Raji (cell line): ENCODE results near the gene BRIX1.

Experiments
- POLR2A ChIP-seq: IDR thresholded peaks from 2 replicates; pipeline ENCODE4 v1.6.1; 2011; ENCODE audit warnings: low read depth, low read length, control low read depth; ENCODE audit not compliant: insufficient read depth

The BRIX1 gene

DNA sequence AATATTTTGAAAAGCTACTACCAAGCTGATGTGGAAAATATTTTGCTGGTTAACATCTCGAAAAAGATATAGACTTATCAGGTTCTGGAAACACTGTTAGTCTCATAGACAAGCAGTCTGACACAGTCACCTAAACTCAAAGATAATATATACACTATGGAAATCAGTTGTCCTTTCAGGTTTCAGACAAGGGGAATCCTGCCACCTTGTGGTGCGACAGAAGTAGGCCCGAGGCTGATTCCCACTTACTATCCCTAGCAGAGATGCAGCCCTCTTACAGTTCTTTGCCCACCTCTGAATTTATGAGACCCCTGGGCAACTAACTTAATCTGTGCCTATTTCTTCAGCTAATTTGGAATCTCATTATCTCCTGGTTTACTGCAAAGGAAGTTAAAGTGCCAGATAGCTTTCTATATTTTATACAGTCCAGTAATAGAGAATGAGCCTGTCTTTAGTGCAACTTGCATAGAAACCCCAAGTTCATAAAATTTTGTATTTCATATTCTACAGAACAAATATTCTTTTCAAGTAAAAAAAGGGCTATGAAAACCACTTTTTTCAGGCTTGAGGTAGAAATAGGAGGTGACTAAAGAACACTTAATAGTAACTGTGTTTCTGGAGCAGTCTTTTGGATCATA, 17.1 kb upstream of the BRIX1 start:
- no peak for TF ChIP-seq POLR2A

GRCh38 chr5:34899066-34899465, 16.4 kb upstream of the BRIX1 start:
- TF ChIP-seq POLR2A: no peak

DNA sequence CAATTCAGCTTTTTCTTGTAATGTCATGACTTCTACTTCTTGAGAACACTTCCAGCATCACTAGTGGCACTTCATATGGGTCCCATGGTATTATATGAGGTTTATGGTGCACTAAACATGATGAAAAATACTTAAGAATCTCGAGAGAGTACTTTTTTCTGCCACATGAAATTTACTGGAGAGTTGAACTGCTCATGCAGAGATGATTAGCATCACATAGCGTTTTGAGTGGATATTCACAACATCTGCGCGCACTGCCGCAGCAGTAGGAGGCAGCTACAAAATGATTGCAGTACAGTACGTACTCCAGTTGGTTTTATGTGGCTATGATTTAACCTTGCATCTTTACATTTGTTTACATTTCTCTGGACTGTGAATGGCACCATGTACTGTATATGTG, 14.9 kb upstream of the BRIX1 start:
- TF ChIP-seq POLR2A: no peak

- no peak for TF ChIP-seq POLR2A
Measured at GRCh38 chr5:34903260-34903659, 12.3 kb upstream of the BRIX1 start.

DNA sequence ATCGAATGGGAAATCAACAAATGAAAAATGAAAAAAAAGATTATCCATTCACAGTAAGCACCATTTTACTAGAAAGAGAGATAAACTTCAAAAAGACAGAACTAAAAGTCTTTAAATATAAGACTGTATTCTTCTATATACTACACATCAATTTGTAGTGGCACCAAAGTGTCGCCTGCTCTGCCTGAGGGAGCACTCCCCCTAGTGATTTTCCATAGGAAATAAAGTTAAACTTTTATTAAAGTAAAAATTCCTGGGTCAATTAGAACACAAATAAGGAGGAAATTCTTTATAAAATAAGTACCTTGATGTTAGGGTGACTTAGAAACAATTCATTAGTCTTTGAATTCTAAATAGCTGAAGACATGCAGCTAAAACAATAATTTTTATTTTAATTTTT, 9.9 kb upstream of the BRIX1 start:
- TF ChIP-seq POLR2A: no peak

- no peak for TF ChIP-seq POLR2A
Measured at GRCh38 chr5:34913072-34913471, 2.4 kb upstream of the BRIX1 start.

DNA sequence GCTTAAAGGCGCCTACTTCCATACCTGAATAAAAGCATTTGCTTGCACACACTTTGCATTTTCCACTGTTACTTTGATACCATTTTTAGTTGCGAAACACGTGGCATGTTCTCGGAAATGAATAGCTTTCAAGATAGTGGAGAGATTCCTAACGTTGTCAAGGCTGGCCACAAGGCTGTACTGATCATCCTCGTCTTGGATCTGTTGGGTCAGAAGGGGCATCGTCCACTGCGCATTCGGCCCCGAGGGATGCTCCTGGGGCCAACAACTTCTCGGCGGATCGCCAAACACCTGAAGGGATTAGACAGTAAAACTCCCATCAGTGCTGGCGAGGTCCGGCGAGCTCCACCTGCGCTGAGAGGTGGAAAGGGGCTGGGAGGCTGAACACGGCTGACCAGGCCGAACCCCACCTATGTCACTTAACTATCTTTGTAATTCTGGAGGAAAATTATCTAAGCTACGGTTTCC, 806 bp upstream of the BRIX1 start:
- no peak for TF ChIP-seq POLR2A

- no peak for TF ChIP-seq POLR2A
Measured at GRCh38 chr5:34915856-34916192, 313 bp downstream of the BRIX1 start.

DNA sequence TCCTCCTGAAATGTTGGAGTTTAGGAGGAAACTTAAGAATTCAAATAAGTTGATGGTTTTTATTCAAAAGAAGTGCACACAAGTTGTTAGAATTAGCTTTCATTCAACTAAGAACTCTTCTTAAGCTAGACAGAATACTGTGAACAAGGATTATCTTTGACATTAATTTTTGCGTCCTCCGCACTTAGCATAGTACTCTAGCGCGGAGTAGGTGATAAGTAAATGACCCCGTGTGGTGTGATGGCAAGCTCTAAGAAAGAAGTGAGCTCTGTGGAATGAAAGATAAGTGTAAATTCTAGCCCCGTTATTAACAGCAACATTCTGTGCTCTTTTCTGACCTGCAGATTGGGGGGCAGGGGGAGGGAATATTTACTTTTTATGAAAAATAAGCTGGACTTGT, 1.0 kb downstream of the BRIX1 start:
- TF ChIP-seq POLR2A: no peak

DNA sequence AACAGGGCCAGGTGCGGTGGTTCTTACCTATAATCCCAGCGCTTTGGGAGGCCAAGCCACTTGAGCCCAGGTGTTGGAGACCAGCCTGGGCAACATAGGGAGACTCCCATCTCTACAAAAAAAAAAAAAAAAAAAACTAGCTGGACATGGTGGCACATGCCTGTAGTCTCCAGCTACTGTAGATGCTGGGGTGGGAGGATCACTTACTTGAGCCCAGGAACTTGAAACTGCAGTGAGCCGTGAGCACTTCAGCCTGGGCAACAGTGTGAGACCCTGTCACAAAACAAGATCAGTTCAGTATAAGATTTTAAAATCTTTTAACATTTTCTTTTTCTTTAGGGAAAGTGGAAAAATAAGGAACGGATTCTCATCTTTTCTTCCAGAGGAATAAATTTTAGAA, 2.5 kb downstream of the BRIX1 start:
- no peak for TF ChIP-seq POLR2A

GRCh38 chr5:34919077-34919476, 3.6 kb downstream of the BRIX1 start:
- TF ChIP-seq POLR2A: no peak

DNA sequence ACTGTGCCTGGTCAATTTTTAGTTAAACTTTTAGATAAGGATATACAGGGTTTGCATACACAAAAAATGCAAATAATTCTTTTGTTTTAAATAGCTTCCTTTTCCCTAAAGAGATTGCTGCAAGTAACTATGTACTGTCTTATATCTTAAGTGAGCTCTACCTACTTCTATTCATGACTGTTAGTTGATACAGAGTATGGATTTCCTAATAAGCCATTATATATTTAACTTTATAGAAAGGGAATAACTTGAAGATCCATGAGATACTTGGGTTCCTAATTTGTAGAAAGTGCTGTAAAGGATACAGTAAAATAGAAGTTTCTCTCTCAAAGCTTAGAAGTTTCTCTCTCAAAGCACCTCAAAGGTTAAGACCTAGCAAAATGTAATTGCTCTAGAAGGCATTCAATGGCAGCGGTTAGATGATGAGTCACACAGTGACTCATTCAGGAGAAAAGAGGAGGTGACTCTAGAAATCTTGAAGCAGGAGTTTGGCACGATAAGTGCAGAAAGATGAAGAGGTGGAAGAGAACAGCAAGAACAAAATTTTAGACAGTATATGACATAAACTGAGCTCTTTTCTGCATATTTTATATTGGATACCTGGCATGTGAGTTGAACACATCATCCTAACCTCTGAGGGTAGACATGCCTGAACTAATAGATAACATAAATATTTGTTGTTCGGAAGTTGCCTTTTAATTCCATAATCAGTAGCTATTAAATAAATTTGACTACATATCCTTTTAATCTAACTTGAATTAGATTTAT, 8.4 kb downstream of the BRIX1 start:
- no peak for TF ChIP-seq POLR2A

DNA sequence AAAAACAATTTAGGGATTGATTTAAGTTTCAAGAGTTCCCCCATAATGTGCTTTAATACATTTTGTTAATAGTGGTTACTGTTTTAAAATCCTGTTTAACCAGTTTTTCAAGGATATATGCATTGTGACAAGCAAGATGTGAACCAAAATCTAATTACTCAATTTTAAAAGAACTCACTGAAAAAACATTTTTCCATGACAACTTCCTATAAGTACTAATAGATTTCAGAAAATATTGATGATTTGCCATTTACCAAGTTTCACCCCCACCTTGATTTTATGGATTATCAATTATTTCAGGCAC, 8.9 kb downstream of the BRIX1 start:
- TF ChIP-seq POLR2A: no peak

GRCh38 chr5:34926318-34926888, 10.9 kb downstream of the BRIX1 start:
- no peak for TF ChIP-seq POLR2A

DNA sequence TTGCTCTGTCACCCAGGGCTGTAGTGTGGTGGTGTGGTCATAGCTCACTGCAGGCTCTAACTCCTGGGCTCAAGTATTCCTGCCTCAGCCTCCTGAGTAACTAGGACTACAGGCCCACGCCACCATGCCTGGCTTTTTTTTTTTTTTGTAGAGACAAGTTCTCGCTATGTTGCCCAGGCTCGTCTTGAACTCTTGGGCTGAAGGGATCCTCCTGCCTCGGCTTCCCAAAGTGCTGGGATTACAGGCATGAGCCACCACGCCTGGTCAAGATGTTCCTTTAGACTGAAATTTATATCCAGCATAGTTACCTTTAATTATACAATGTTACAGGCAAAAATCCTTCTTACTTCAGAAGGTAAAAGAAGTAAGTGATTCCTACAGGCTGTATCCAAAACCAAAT, 12.3 kb downstream of the BRIX1 start:
- no peak for TF ChIP-seq POLR2A

GRCh38 chr5:34928267-34928666, 12.8 kb downstream of the BRIX1 start:
- TF ChIP-seq POLR2A: no peak
